Measurements from ENCODE around the gene PPARD.
A peak's percentile ranks its signal among the peaks of the same experiment; 100 is the strongest.
"Not testable (repeated sequence)": the region's sequence is repeated elsewhere in the genome, so short reads cannot be mapped to it uniquely, and the experiment has no call there.

Gene PPARD

GRCh38 chr6:35304299-35304698 is 38.1 kb upstream of the PPARD start:
- TF ChIP-seq JUND (IDR thresholded peaks at IDR 0.05; ENCODE audit: low read depth), result no peak
- peak in 1 of 2 experiments; percentile 41 for DNase-seq (ENCODE audit: low read depth in 1 of 2, low spot score in 1 of 2)
- in situ Hi-C loops (cut with HindIII; ENCODE audit: low pct_unique_long_range_greater_than_20kb, low sequenced_read_pairs), result no loop called here

- in situ Hi-C loops (cut with HindIII; ENCODE audit: low pct_unique_long_range_greater_than_20kb, low sequenced_read_pairs), result no loop called here
- no peak for DNase-seq (ENCODE audit: low read depth in 1 of 2, low spot score in 1 of 2)
- no peak for TF ChIP-seq JUND (IDR thresholded peaks at IDR 0.05; ENCODE audit: low read depth)
These were observed 37.2 kb upstream of the PPARD start for GRCh38 chr6:35305117-35305516.

- in situ Hi-C loops (cut with HindIII; ENCODE audit: low pct_unique_long_range_greater_than_20kb, low sequenced_read_pairs); DNase-seq (ENCODE audit: low read depth in 1 of 2, low spot score in 1 of 2): not testable (repeated sequence)
These were observed 35.2 kb upstream of the PPARD start for GRCh38 chr6:35307138-35307537.

GRCh38 chr6:35308543-35308942 is 33.8 kb upstream of the PPARD start:
- in situ Hi-C loops (cut with HindIII; ENCODE audit: low pct_unique_long_range_greater_than_20kb, low sequenced_read_pairs); DNase-seq (ENCODE audit: low read depth in 1 of 2, low spot score in 1 of 2): not testable (repeated sequence)

GRCh38 chr6:35309611-35310264 is 32.6 kb upstream of the PPARD start:
- TF ChIP-seq JUND (IDR thresholded peaks at IDR 0.05; ENCODE audit: low read depth), result no peak
- no peak for DNase-seq (ENCODE audit: low read depth in 1 of 2, low spot score in 1 of 2)
- in situ Hi-C loops (cut with HindIII; ENCODE audit: low pct_unique_long_range_greater_than_20kb, low sequenced_read_pairs), result no loop called here

GRCh38 chr6:35310265-35310831 is 32.0 kb upstream of the PPARD start:
- no peak for TF ChIP-seq JUND (IDR thresholded peaks at IDR 0.05; ENCODE audit: low read depth)
- no peak for DNase-seq (ENCODE audit: low read depth in 1 of 2, low spot score in 1 of 2)
- in situ Hi-C loops (cut with HindIII; ENCODE audit: low pct_unique_long_range_greater_than_20kb, low sequenced_read_pairs), result no loop called here

GRCh38 chr6:35311390-35312075 is 30.8 kb upstream of the PPARD start:
- in situ Hi-C loops (cut with HindIII; ENCODE audit: low pct_unique_long_range_greater_than_20kb, low sequenced_read_pairs), result no loop called here
- no peak for TF ChIP-seq JUND (IDR thresholded peaks at IDR 0.05; ENCODE audit: low read depth)
- no peak for DNase-seq (ENCODE audit: low read depth in 1 of 2, low spot score in 1 of 2)

- no peak for TF ChIP-seq JUND (IDR thresholded peaks at IDR 0.05; ENCODE audit: low read depth)
- DNase-seq (ENCODE audit: low read depth in 1 of 2, low spot score in 1 of 2), result no peak
- in situ Hi-C loops (cut with HindIII; ENCODE audit: low pct_unique_long_range_greater_than_20kb, low sequenced_read_pairs), result no loop called here
These were observed 30.1 kb upstream of the PPARD start for GRCh38 chr6:35312076-35312800.

GRCh38 chr6:35312807-35313206 is 29.6 kb upstream of the PPARD start:
- in situ Hi-C loops (cut with HindIII; ENCODE audit: low pct_unique_long_range_greater_than_20kb, low sequenced_read_pairs), result no loop called here
- TF ChIP-seq JUND (IDR thresholded peaks at IDR 0.05; ENCODE audit: low read depth), result no peak
- DNase-seq (ENCODE audit: low read depth in 1 of 2, low spot score in 1 of 2), result no peak

GRCh38 chr6:35317483-35318195 is 24.7 kb upstream of the PPARD start:
- DNase-seq (ENCODE audit: low read depth in 1 of 2, low spot score in 1 of 2), result no peak
- in situ Hi-C loops (cut with HindIII; ENCODE audit: low pct_unique_long_range_greater_than_20kb, low sequenced_read_pairs), result no loop called here
- no peak for TF ChIP-seq JUND (IDR thresholded peaks at IDR 0.05; ENCODE audit: low read depth)

- in situ Hi-C loops (cut with HindIII; ENCODE audit: low pct_unique_long_range_greater_than_20kb, low sequenced_read_pairs), result no loop called here
- DNase-seq (ENCODE audit: low read depth in 1 of 2, low spot score in 1 of 2), result peak; percentile 54 to 55
- no peak for TF ChIP-seq JUND (IDR thresholded peaks at IDR 0.05; ENCODE audit: low read depth)
These were observed 23.9 kb upstream of the PPARD start for GRCh38 chr6:35318196-35319171.
